Lower leg skin (tissue), 4 donors: ENCODE measurements around the gene UTS2. TPM values are rescaled to one million over a fixed set of nuclear protein-coding genes. Genes with fewer than 3 reads are reported as not detected.

Experiments
- DNase-seq, 2 donors: peaks; one replicate each; pipeline ENCODE4 v3.0.0-alpha.2; 2019; ENCODE audit warnings: low spot score in 2 of 2
- H3K4me3 ChIP-seq: fragments of 200-600 bp; sonication (generic); 2 replicates; pipeline ENCODE4 v1.5.1; 2017; ENCODE audit warnings: mild to moderate bottlenecking, low read depth; ENCODE audit not compliant: poor library complexity, severe bottlenecking
- CTCF ChIP-seq, 3 donors: fragments of 450-650 bp; IDR thresholded peaks; one replicate each; pipeline ENCODE4 v1.5.1; 2016; ENCODE audit warnings: antibody characterized with exemption in 3 of 3, mild to moderate bottlenecking in 3 of 3, moderate library complexity in 2 of 3
- POLR2A ChIP-seq, 2 donors: fragments of 450-650 bp; IDR thresholded peaks; one replicate each; pipeline ENCODE4 v1.6.1; 2016 to 2017; ENCODE audit warnings: antibody characterized with exemption in 2 of 2, mild to moderate bottlenecking in 1 of 2, moderate library complexity in 1 of 2
- WGBS, 2 donors: methylation state at CpG; one replicate each; pipeline ENCODE4 v1.1.5; 2018; 5-methylcytosine and 5-hydroxymethylcytosine counted together
- intact Hi-C: fragments of 100-400 bp; cut with DNase I; formaldehyde crosslinking; loops from one replicate; pipeline ENCODE4 v1.15.0; 2023; ENCODE audit warnings: low total_unique reads
- total RNA-seq, 4 donors: library from RNA; depleted of rRNA; stranded (reverse); fragments of >200 nt; gene quantifications; one replicate each; pipeline ENCODE4 v1.1.0, GENCODE V29; 2016

Gene UTS2
- total RNA-seq, 4 donors from 2014 or later = 0.53 TPM; not detected in 3

DNA sequence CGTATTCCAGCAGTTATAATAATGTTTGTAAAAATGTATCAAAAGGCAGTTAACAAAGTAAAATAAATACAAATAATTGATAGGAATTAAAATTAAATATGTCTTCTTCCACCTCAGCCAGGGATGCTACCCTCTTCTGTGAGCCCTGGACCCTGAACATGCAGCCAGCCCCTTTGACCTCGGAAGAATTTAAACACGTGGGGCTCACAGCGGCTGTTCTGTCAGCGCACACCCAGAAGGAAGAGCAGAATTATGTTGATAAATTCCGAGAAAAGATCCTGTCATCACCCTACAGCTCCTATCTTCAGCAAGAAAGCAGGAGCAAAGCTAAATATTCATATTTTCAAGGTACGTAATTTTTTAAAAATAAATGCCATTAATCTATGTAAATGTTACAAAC is 26.5 kb downstream of the UTS2 start:
- no peak for TF ChIP-seq CTCF (IDR thresholded peaks at IDR 0.05)
- TF ChIP-seq POLR2A (IDR thresholded peaks at IDR 0.05) = no peak
- no peak overlapping the region for H3K4me3 ChIP-seq
- intact Hi-C loops = no loop called here
- WGBS, 2 donors = 85 to 88% methylated on average over 7 of the region's 7 CpGs
- DNase-seq = no peak

DNA sequence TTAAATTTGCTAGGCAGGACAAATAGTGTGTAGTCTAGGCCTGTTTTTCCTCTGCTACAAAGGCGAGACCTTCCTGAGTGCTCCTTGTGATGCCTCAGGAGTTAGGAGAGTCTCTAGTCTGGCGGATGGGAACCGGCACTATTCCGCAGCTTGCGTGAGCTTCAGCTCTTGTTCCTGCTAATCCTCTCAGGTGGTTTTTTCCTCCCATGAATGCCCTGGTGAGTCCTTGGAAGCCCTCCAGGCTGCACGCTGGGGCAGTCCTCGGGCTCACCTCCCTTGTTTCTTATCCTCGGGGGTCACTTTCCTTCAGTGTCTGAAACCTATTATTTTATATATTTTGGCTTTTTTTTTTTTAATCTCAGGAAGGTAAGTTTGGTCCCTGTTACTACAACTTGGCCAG is 28.2 kb downstream of the UTS2 start:
- 93 to 94% methylated on average over 8 of the region's 8 CpGs for WGBS, 2 donors
- no peak for DNase-seq
- no peak overlapping the region for H3K4me3 ChIP-seq
- intact Hi-C loops = no loop called here
- TF ChIP-seq POLR2A (IDR thresholded peaks at IDR 0.05) = no peak
- TF ChIP-seq CTCF (IDR thresholded peaks at IDR 0.05) = no peak

DNA sequence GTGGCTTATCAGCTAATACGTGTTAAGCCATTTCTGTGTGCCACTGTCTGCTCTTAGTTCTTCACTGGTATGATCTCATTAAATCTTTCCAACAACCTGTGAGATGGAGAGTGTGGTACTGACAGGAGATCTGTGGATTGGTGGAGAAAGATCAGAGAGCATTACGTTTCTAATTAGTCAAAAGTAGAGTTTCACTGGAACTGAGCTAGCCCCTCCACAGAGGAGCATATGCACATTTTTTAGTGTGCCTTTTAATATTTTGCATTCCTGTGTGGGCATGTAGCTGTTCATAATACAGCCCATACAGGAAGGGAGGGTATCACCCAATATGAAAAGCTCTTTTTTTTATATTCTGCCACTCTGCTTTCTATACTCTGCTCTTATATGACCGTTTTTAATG is 31.6 kb downstream of the UTS2 start:
- intact Hi-C loops = no loop called here
- H3K4me3 ChIP-seq = no peak overlapping the region
- no peak for DNase-seq
- 70 to 82% methylated on average over 3 of the region's 3 CpGs for WGBS, 2 donors
- TF ChIP-seq CTCF (IDR thresholded peaks at IDR 0.05) = no peak

DNA sequence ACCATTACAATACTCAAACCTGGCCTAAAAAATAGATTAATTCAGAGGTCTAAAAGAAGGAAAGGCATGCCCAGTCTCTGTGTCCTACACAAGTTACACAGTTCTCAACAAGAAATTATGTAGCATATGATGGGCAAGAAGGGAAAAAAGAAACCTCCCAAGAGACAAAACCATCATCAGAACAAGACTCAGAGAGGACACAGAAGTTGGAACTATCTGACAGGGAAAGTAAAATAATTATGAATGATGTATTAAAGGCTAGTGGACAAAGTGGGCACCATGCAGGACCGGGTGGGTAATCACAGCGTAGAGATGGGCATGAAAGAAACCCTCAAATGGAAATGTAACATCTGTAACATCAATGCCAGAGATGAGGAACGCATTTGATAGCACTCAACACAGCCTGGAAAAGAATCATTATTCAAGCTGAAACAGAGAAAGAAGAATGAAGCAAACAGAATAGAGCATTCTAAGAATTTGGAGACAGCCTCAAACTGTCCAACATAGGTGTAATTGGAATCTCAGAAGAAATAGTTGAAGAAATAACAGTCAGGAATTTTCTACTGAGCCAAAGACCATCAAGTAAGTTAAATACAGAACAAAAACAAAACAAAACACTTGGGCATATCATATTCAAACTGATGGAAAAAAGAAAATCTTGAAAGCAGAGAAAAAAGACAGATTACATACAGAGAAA is 39.0 kb downstream of the UTS2 start:
- WGBS, 2 donors = 99% methylated on average over 3 of the region's 3 CpGs
- H3K4me3 ChIP-seq = no peak overlapping the region
- DNase-seq = no peak
- no peak for TF ChIP-seq CTCF (IDR thresholded peaks at IDR 0.05)
- no peak for TF ChIP-seq POLR2A (IDR thresholded peaks at IDR 0.05)
- intact Hi-C loops = no loop called here

DNA sequence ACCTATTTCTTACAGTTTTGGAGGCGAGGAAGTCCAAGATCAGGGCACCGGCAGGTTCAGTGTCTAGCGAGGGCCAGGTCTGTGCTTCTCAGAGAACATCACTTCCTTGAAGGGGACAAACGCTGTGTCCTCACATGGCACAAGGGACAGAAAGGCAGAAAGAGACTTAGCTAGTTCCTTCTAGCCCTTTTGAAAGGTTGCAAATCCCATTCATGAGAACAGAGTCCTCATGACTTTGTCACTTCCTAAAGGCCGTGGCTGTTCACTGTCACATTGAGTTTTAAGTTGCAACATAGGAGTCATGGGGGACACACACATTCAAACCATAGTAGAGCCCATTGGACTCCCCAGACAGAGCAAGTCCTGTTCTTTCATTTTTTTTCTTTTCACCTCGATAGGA is 41.4 kb downstream of the UTS2 start:
- no peak for TF ChIP-seq CTCF (IDR thresholded peaks at IDR 0.05)
- TF ChIP-seq POLR2A (IDR thresholded peaks at IDR 0.05) = no peak
- 93 to 96% methylated on average over 6 of the region's 6 CpGs for WGBS, 2 donors
- DNase-seq = no peak
- no peak overlapping the region for H3K4me3 ChIP-seq
- intact Hi-C loops = no loop called here

- TF ChIP-seq CTCF (IDR thresholded peaks at IDR 0.05) (no peak), POLR2A (IDR thresholded peaks at IDR 0.05) (no peak)
- intact Hi-C loops = no loop called here
- 84 to 91% methylated on average over 7 of the region's 7 CpGs for WGBS, 2 donors
- no peak overlapping the region for H3K4me3 ChIP-seq
- no peak for DNase-seq
Measured at GRCh38 chr1:7810395-7810794, 42.5 kb downstream of the UTS2 start.
